Measurements from ENCODE around the gene FHOD1. TPM values are rescaled to one million over a fixed set of nuclear protein-coding genes. Genes with fewer than 3 reads are reported as not detected.
A peak's percentile ranks its signal among the peaks of the same experiment; 100 is the strongest.

FHOD1 gene
- total RNA-seq, 2 experiments from 2014 or later = 92.2 to 92.8 TPM

DNA sequence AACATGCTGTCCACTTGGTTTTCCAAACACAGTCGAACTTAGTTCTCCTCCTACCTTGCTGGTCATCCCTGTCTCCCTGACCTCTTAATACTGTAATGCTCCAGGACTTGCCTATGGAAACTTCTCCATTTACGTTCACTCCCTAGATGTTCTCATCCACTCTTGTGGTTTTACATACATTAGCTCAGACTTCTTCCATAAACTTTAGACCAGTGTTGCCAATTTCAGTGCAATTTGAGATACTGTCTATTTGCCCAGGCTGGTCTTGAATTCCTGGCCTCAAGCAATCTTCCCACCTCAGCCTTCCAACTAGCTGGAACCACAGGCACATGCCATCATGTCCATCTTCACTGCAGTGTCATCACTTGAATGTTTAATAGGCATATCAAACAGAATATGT, 65.0 kb downstream of the FHOD1 start:
- peaks cover 18% of the 10 kb centered on the region for H3K4me1 Mint-ChIP-seq

DNA sequence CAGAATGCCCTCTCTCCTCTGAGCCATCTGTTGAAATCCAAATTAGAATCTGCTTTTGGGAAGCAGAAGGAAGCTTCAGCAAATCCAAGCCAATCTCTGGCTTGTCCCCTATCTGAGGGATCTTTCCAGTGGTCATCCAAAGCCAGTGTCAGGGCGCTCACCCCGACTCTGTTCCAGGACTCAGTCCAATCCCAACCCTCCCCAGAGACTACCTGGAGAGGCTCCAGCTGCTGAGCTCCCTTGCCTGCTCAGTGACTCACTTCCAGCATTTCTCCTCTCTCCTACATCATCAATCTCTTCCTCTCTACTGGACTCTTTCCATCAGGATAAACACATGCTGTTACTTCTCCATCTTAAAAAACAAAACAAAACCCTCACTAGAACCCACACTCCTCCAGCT, 65.9 kb downstream of the FHOD1 start:
- Mint-ChIP-seq H3K4me3 (no peak overlapping the region), H3K4me1 (peaks cover 18% of the 10 kb centered on the region), H3K27me3 (peaks cover 16% of the 10 kb centered on the region), H3K9me3 (no peaks in the 10 kb centered on the region), H3K27ac (no peak overlapping the region), H3K36me3 (peaks cover 12% of the 10 kb centered on the region)
- POLR2A ChIA-PET = interaction anchor here (1.2 to 1.3 kb wide), 2 partner anchors 21 to 33 kb away, joined by 3 to 5 read pairs; no protein-coding TSS in a partner anchor
- ATAC-seq (ENCODE audit: low read depth) (no peak), DNase-seq (no peak)

More for the DNA sequence above, 65.0 kb downstream of the FHOD1 start:
- no peaks in the 10 kb centered on the region for H3K9me3 Mint-ChIP-seq
- ATAC-seq (ENCODE audit: low read depth) (no peak), DNase-seq (no peak)
- no peak overlapping the region for H3K27ac Mint-ChIP-seq
- peaks cover 19% of the 10 kb centered on the region for H3K27me3 Mint-ChIP-seq
- H3K36me3 Mint-ChIP-seq = peaks cover 8% of the 10 kb centered on the region
- H3K4me3 Mint-ChIP-seq = no peak overlapping the region
- POLR2A ChIA-PET = interaction anchor here (0.9 to 3.4 kb wide), 3 partner anchors 22 to 41 kb away, joined by 4 to 14 read pairs (median 5); partner anchors contain the start of genes FBXL8 and TRADD

DNA sequence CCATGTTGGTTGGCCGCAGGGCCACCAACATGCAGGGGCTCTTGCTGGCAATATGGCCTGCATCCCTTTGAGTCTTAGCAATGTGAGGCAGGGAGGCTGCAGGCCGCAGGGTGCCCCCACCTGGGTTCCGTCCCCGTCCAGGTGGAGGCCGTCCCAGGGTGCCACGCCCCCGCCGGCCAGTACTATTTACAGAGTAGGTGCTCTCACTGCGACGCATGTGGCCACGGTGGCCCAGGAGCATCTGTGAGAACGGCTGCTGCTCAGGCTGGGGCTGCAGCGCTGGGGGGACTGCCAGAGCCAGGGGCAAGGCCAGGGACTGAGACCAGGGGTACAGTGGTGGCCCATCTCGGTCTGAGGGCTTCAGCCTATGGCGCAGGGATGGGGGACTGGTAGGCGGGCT, 67.1 kb downstream of the FHOD1 start:
- H3K27me3 Mint-ChIP-seq = peaks cover 10% of the 10 kb centered on the region
- ATAC-seq (ENCODE audit: low read depth) = no peak
- H3K4me3 Mint-ChIP-seq = no peak overlapping the region
- peaks cover 14% of the 10 kb centered on the region for H3K36me3 Mint-ChIP-seq
- no peak for DNase-seq
- peaks cover 14% of the 10 kb centered on the region for H3K4me1 Mint-ChIP-seq
- POLR2A ChIA-PET = no interaction called here
- H3K9me3 Mint-ChIP-seq = no peaks in the 10 kb centered on the region
- H3K27ac Mint-ChIP-seq = no peak overlapping the region

DNA sequence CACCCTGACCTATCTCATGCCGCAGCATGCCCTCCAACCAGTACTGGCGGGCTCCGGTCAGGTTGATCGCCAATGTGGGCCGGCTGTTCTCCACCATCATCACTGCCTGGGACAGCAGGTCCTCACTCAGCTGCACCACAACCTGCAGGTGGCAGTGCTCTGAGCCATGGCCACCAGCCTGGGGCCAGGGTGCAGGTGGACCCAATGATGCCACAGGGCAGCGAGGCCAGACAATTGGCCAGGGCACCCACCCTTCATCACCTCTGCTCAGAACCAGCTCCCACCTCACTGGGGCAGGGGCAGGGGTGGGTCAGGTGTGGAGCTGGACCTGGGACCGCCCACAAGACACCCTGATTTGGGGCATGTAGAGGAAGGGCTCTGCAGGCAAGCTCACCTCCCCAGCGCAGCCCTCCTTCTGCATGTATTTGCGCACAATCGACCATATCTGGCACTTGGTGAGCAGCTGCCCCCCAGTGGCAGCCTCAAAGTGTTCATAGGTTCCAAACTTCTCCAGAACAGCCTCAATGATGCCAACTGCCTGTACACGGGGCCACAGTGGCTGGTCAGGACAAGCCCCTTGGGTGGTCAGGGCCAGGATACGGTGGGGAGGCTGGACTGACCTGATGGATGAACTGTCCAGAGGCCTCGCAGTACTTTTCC, 67.7 kb downstream of the FHOD1 start:
- peaks cover 14% of the 10 kb centered on the region for H3K36me3 Mint-ChIP-seq
- H3K4me3 Mint-ChIP-seq = peak overlapping the region; percentile 28
- H3K27ac Mint-ChIP-seq = no peak overlapping the region
- ATAC-seq (ENCODE audit: low read depth) (no peak), DNase-seq (no peak)
- H3K27me3 Mint-ChIP-seq = peaks cover 8% of the 10 kb centered on the region
- H3K9me3 Mint-ChIP-seq = no peaks in the 10 kb centered on the region
- H3K4me1 Mint-ChIP-seq = peaks cover 13% of the 10 kb centered on the region
- POLR2A ChIA-PET = no interaction called here

Small RNAs within 50 kb of the gene (microRNA-seq; reads per million reads assigned to microRNA genes)
- 82.1 reads per million, percentile 52 among the genes with 10 or more reads in this experiment for gene MIR328

Other genes with a start within 250 kb of the FHOD1 start
- 100 to 1,000 TPM; 193 to 198 TPM for gene CBFB, start 218.3 kb downstream of the FHOD1 start, total RNA-seq
- 10 to 100 TPM; 16.6 to 17.3 TPM for gene PHAF1, start 137.5 kb downstream of the FHOD1 start, total RNA-seq
- 10 to 100 TPM in 1 of 2 experiments, 1 to 10 TPM in 1; 9.0 to 10.1 TPM for gene B3GNT9, start 96.5 kb downstream of the FHOD1 start, total RNA-seq
- gene TRADD, start 87.6 kb downstream of the FHOD1 start, total RNA-seq = 10 to 100 TPM; 77.3 to 81.7 TPM
- gene FBXL8, start 87.5 kb downstream of the FHOD1 start, total RNA-seq = 10 to 100 TPM; 34.1 to 41.3 TPM
- 10 to 100 TPM; 61.5 to 76.8 TPM for gene HSF4, start 82.7 kb downstream of the FHOD1 start, total RNA-seq
- gene NOL3, start 76.9 kb downstream of the FHOD1 start, total RNA-seq = 10 to 100 TPM; 17.7 to 18.6 TPM
- 10 to 100 TPM; 57.4 to 59.1 TPM for gene MATCAP1, start 63.5 kb downstream of the FHOD1 start, total RNA-seq
- gene EXOC3L1, start 57.3 kb downstream of the FHOD1 start, total RNA-seq = not detected
- gene E2F4, start 55.3 kb downstream of the FHOD1 start, total RNA-seq = 100 to 1,000 TPM; 105 to 114 TPM
- 1 to 10 TPM; 7.6 to 9.4 TPM for gene ELMO3, start 48.4 kb downstream of the FHOD1 start, total RNA-seq
- 10 to 100 TPM; 30.3 to 30.5 TPM for gene TMEM208, start 20.4 kb downstream of the FHOD1 start, total RNA-seq
- gene SLC9A5, start 1.5 kb upstream of the FHOD1 start, total RNA-seq = 1 to 10 TPM; 3.5 to 4.5 TPM
- gene PLEKHG4, start 32.1 kb upstream of the FHOD1 start, total RNA-seq = 10 to 100 TPM; 15.7 to 18.2 TPM
- 1 to 10 TPM; 1.2 to 1.6 TPM for gene KCTD19, start 79.3 kb upstream of the FHOD1 start, total RNA-seq
- under 1 TPM; 0.28 to 0.64 TPM for gene LRRC36, start 79.3 kb upstream of the FHOD1 start, total RNA-seq
- not detected for gene TPPP3, start 146.0 kb upstream of the FHOD1 start, total RNA-seq
- gene ZDHHC1, start 169.0 kb upstream of the FHOD1 start, total RNA-seq = under 1 TPM; 0.36 to 0.40 TPM
- gene HSD11B2, start 183.6 kb upstream of the FHOD1 start, total RNA-seq = not detected
- 10 to 100 TPM; 41.8 to 48.8 TPM for gene ATP6V0D1, start 233.7 kb upstream of the FHOD1 start, total RNA-seq
- gene AGRP, start 236.1 kb upstream of the FHOD1 start, total RNA-seq = not detected